MM.1S (cell line): ENCODE data around the gene CEP68.

ENCODE experiments used
- CTCF ChIP-seq: fragments of 300-600 bp; sonication (generic); IDR thresholded peaks from 2 replicates; pipeline ENCODE4 v1.5.1; 2016; ENCODE audit warnings: antibody characterized with exemption, low read length, mixed read lengths
- EZH2phosphoT487 ChIP-seq: fragments of 300-600 bp; sonication (generic); IDR thresholded peaks from 2 replicates; pipeline ENCODE4 v1.6.1; 2018; ENCODE audit warnings: antibody characterized with exemption, low read length

- TF ChIP-seq CTCF (no peak), EZH2phosphoT487 (no peak)
Measured at GRCh38 chr2:65049010-65049639, 7.1 kb upstream of the CEP68 start.
